Ureter (tissue), 1 donor: Measurements from ENCODE around the gene CD44. TPM values are rescaled to one million over a fixed set of nuclear protein-coding genes. Genes with fewer than 3 reads are reported as not detected.

ENCODE experiments used
- DNase-seq: peaks from one replicate; pipeline ENCODE4 v3.0.0-alpha.2; 2020; ENCODE audit warnings: low spot score
- total RNA-seq: library from RNA; stranded (reverse); gene quantifications from one replicate; pipeline ENCODE4 v1.2.4, GENCODE V29; 2023
- donor health status: DM: yes; HTN: yes; CAD: no.

CD44 gene
- total RNA-seq, 1 donor from 2014 or later, result 348 TPM

- no peak for DNase-seq
Measured at GRCh38 chr11:35139722-35140282, 831 bp downstream of the CD44 start.

DNA sequence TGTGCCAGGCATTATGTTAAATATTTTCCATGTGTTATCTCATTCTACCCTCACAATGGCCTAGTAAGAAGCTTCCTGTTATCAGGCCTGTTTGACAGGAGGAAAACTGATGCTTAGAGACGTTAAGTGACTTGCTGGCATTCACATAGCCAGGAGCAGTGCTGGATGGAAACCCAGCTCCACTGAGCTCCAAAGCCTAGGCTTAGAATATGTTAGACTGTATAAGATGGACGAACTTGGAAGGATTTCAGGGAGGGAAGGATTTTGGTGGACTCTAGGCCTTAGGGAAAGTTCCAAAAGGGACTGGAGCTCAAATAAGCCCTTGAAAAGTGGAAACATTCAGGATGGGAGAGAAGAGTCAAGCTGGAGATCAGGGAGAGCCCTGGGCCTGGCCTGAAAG lies 2.1 kb downstream of the CD44 start:
- DNase-seq, result no peak

DNA sequence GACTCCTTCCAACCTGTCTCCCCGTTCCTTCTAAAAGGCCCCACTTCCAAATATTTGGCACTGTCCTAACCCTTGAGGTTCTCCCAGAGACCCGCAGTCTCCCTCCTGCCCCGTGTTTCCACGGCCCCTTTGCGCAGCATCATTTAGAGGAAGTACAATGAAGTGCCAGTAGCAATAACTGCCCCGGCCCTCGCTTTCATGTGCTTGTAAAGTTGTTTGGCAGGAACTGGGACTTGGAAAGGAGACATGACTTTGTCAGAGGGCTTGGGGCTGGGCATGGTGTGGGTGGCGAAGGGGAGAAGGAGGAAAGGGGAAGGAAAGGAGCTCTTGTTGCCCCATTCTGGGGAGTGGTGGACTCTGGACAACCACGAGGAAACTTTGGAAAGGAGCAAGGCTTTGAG lies 2.6 kb downstream of the CD44 start:
- DNase-seq, result peak; percentile 74

- no peak for DNase-seq
Measured at GRCh38 chr11:35142481-35143075, 3.6 kb downstream of the CD44 start.

DNA sequence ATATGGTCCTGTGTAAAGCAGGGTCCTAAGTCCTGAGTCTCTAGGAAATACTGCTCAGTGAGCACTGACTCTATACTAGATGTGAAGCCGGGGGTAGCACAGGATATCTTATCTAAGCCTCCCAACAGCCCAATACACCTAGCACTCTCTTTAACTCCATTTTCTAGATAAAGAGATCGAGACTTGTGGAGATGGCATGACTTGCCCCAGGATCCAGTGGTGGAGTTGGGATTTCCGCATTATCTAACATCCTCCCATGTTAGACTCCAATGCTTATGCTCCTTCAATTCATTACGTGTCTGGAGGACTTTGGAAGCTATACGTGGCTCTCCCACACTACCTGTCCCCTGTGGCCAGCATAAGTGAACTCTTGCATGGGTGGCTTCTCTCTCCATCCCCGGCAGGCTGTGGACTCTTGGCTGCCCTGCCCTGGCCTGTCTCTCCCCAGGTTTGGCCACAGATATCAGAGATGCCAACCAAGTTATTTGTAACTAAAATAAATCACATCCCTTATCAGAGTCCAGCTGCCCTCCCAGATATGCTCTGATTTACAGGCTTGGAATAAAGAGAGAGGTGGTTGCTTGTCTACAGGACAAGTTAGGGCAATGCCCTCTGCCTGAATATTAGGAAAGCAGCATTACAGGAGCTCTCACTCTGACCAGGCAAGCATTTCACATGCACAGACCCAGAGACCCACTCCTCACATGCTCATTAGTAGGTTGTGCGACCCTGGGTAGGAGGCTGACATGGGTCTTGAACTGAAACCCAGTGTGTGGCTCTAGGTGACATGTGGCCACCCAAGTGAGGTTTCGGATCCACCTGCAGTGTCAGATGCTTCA lies 4.5 kb downstream of the CD44 start:
- DNase-seq, result no peak

GRCh38 chr11:35144136-35144741 lies 5.3 kb downstream of the CD44 start:
- no peak for DNase-seq

GRCh38 chr11:35144806-35145205 lies 5.8 kb downstream of the CD44 start:
- no peak for DNase-seq

DNA sequence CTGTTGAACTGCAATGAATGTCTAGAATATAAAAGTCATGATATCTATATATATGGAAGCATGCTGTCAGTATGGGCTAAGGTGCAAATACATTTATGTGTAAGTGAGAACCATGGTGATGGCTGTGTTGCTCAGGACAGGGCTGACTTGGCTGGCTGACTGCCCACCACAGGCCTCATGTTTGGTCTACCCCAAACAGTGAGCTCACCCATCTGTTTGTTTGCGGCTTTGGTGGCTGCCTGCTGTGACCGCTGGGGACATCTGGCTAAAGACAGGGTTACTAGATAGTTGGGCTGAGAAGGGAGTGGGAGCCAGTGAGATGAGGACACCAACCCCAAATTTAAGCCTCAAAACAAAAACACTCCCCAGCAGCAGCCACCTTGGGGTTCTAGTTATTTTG lies 6.3 kb downstream of the CD44 start:
- DNase-seq, result no peak

GRCh38 chr11:35146074-35146521 lies 7.1 kb downstream of the CD44 start:
- no peak for DNase-seq

GRCh38 chr11:35146711-35147110 lies 7.7 kb downstream of the CD44 start:
- no peak for DNase-seq

DNA sequence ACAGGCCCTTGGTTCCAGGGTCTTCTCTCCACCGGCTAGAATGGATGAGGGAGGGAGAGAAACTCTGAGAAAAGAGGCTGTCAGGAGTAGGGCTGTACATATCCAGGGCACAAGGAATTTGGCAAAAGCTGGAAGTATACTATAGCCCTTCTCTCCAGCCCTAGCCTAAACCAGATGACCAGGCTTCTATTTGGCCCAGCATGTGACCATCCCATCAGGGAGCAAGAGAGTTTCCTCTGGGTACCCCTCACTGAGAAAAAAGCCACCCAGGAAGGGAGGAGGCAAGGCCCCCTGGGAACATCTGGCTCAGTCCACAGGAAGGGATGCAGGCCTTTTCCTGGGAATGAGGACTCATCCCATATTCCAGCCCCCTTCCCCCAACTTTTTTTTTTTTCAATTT lies 8.3 kb downstream of the CD44 start:
- DNase-seq, result no peak

DNA sequence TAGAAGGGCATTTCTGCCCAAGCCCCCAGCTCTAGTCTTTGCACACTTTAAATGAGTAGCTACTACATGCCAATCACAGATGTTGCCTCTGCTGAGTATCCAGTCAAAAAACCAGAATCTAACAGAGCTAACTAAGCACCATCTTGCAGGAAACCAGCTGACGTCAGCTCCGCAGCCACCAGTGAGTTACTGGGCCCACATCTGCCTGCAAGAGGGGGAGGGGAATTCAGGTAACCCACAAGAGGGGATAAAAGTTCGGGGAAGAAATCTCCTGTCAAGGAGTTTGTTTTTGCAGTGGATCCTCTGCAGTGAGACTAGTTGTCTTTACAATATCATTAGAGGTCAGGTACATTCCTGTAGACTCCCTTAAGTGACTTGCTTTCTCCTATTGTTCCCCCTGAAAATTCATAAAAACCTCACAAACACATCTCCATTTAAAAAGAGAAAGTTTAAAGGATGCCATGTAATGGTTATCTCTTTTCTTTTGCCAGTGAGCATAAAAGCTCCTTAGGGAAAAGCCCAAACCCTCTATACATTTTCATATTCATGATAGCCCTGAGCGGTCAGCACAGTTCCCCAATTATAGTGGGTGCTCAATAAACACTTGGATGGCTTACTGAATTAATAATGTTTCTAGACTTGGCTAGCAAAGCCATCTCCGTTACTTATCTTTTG lies 9.3 kb downstream of the CD44 start:
- no peak for DNase-seq

DNA sequence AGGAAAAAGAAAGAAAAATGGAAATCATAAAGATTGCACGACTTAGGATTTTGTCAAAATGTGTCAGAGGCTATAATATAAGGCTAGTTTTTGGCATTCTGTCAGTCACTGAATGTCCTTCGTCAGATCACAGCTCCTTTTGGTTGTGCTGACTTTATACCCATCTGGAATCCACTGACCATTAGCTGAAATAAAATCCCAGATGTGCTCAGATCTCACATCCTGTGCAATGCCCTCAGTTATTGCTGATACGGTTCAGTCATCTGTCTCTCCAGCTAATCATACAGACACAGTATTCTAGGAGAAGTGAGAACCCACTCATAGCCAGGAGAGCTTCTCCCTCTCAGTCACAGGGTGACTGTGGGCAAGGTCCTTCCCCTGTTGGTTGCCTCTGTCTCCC lies 11.5 kb downstream of the CD44 start:
- DNase-seq, result no peak

DNA sequence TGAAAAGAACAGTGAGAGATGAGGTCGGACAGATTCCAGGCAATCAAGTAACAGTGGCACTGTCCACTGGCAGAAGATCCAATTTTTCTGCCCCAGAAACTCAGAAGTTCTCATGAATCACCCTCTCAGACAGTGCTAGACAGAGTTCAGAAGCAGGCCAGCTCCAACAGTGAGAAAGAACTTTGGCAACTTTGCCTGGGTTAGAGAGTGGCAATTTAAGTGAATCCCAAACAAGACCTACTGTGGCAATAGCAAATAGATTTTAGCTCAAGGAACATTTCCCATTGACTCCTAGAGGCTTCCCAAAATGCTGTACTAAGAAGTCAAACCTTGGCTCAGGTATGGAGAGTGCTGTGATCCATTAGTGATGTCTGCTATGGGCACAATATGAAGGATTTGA lies 12.3 kb downstream of the CD44 start:
- no peak for DNase-seq

DNA sequence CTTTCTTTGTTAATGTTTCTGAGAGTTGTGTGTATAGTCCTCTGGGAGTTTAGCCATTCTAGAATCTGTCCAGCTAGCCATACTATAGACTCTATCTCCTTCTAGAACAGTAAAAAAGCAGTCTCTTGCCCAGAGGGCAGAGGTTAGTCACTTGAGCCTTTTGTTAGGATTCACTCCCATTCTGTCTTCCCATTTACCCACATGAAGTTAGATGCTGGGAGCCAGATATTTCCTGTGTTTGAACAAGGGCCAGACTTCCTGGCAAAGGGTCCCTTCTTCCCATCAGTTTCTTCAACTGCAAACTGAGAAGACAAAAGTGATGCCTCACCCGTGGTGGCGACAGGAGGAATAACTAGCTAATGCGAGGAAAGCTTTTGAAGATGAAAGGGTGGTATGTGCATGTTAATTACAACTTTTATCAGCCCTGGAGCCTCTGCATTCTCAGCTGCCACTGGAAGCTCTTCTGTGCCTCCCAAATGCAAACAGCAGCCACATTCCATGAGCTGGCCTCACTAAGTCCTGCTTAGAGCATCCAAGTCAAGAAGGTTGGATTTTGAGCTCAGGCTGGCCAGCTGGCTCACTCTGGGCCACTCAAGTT lies 12.8 kb downstream of the CD44 start:
- no peak for DNase-seq

- DNase-seq, result no peak
Measured at GRCh38 chr11:35152575-35152974, 13.6 kb downstream of the CD44 start.

GRCh38 chr11:35153280-35153679 lies 14.3 kb downstream of the CD44 start:
- no peak for DNase-seq

DNA sequence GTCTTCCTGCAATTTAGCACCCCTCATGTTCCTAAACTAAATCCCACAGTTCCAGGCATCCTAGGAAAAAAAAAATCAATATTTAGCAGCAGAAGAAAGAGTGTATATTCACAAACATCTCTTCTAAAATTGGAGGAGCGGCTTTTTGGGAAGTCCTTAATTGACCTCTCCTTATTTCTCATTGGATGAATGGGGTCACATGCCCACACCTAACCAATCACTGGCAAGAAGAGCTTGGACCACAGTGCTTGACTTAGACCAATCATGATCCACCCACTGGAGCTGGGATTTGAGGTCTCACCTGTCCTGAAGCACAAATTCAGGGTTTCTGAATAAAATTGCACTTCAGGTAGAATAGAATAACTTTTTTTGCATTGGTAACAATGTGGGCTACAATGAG lies 16.0 kb downstream of the CD44 start:
- DNase-seq, result no peak

DNA sequence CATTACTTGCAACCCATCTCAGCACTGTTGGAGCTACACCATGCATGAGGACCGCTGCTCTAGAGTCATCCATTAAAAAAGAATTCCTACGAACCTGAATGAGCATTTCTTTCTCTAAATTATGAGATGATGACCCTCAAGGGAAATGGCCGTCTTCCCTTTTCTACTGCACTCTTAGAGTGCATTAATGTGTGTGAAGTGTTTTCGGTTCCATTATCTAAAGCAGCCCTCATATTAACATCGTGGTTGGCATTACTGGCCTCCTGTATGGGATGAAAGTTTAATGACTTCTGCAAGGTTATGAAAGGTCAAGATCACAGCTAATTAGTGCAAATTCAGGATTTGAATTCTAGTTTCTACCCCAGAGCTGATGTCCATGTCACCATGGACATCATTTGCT lies 16.7 kb downstream of the CD44 start:
- no peak for DNase-seq

DNA sequence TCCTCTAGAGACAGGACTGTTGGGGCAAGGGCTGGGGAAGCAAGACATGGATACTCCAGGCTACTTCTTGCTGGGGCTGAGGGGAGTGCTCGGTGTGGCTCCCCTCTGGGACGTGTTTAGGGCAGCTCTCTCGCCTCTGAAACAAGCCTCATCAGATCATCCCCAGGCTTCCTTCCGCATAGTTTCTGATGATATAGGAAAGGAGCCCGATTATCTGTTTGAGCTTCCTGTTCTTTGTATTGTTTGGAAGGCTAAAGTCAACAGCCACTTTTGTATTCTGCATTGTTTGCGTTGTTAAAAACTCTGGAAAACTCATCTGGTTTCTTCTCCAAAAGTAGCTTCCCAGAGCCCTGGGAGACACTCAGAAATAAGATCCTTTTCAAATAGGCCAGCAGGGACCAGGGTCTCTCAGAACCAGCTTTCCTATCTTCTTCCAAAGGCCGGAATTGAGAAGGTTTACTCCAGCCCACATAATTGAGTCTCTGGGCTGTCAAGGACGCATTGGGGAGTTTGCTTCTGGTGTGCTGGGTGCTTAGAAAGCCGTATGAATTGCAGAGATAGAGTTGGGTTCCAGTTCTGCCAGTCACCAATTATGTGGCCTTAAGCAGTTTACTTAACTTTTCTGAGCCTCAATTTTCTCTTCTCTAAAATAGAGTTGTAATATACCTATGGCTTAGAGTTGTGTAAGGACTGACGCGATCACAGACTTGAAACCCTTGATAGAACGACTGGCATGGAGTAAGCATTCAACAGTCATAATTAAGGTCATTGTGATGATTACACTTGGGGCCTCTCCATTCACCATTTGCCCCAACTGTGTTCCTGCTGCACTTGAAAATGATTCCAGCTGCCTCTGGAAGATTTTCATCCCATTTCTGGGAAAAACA lies 19.1 kb downstream of the CD44 start:
- DNase-seq, result no peak
